ENCODE measurements around the gene FBXO33. TPM values are rescaled to one million over a fixed set of nuclear protein-coding genes. Genes with fewer than 3 reads are reported as not detected.
A peak's percentile ranks its signal among the peaks of the same experiment; 100 is the strongest.

The FBXO33 gene, protein sequence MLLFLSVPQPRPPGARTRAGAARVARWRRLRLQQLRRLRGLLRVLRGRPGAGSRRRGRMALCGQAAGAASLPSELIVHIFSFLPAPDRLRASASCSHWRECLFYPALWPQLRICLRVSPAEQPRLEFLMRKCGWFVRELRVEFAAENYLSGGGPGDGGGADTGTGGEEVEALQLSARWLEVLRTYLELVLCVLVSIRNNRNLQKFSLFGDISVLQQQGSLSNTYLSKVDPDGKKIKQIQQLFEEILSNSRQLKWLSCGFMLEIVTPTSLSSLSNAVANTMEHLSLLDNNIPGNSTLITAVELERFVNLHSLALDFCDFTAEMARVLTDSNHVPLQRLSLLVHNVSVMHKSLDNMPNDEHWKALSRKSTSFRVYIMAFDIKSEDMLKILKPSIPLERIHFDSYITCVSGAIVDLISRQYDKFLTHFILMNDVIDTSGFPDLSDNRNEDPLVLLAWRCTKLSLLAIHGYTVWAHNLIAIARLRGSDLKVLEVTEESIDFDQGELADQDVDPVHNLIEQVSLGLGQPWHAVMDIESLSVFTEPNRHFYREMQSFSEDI
- 10 to 100 TPM; 15.3 to 18.1 (median 17.2) TPM for total RNA-seq (2021; fragmentation: NEBNext Ultra II Directional; extraction: Animal tissue kit (Norgen Biotek cat#: 25700))
- long read RNA-seq, partial matches to known transcripts, result 0 of 4 reads
- long read RNA-seq, other reads (novel, unspliced or antisense), result 3 of 4 reads

- Mint-ChIP-seq H3K9me3 (no peaks in the 10 kb centered on the region), H3K27me3 (ENCODE audit: insufficient read depth) (peaks cover 4% of the 10 kb centered on the region; the same call in 1 of the 2 replicates), H3K27ac (peak within 1 kb of the TSS; percentile 100), H3K36me3 (ENCODE audit: low read depth) (no peaks in the 10 kb centered on the region), H3K4me3 (peak within 1 kb of the TSS; percentile 98), H3K4me1 (ENCODE audit: low read depth) (peaks cover 42% of the 10 kb centered on the region)
- DNase-seq, result peak; percentile 96
- TF ChIP-seq, protein P1, sequence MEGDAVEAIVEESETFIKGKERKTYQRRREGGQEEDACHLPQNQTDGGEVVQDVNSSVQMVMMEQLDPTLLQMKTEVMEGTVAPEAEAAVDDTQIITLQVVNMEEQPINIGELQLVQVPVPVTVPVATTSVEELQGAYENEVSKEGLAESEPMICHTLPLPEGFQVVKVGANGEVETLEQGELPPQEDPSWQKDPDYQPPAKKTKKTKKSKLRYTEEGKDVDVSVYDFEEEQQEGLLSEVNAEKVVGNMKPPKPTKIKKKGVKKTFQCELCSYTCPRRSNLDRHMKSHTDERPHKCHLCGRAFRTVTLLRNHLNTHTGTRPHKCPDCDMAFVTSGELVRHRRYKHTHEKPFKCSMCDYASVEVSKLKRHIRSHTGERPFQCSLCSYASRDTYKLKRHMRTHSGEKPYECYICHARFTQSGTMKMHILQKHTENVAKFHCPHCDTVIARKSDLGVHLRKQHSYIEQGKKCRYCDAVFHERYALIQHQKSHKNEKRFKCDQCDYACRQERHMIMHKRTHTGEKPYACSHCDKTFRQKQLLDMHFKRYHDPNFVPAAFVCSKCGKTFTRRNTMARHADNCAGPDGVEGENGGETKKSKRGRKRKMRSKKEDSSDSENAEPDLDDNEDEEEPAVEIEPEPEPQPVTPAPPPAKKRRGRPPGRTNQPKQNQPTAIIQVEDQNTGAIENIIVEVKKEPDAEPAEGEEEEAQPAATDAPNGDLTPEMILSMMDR (IDR thresholded peaks at IDR 0.05), result no peak
These were observed at the start of gene FBXO33 for GRCh38 chr14:39432179-39432618. Gene FBXO33, minus strand, starts transcription at chr14:39432433. Its CDS starts 271 bp downstream, at chr14:39432162.

DNA sequence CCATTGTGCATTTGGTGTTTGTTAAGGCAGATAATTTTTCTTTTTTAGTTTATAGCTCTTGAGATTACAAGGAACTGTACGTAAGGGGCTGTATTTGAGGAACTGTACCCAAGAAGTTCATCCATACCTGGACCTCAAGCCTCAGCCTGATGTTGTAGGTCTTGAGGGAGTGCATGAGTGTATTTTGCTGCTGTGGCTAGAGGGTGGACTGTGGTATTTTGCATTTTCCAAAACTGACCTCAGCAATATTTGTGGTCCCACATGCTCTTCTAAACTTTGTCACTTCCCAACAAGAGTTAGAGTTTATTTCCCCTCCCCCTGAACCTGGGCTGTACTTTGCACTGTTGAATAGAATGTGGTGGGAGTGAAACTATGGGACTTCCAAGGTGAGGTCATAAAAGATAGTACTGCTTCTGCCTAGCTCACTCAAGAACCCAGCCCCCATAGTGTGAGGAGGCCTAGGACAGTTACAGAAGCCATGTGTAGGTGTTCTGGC is 42.2 kb upstream of the FBXO33 start:
- Mint-ChIP-seq H3K9me3 (no peaks in the 10 kb centered on the region), H3K36me3 (ENCODE audit: low read depth) (no peaks in the 10 kb centered on the region), H3K4me3 (no peak overlapping the region), H3K27ac (no peak overlapping the region), H3K4me1 (ENCODE audit: low read depth) (no peaks in the 10 kb centered on the region), H3K27me3 (ENCODE audit: insufficient read depth) (no peaks in the 10 kb centered on the region)
- TF ChIP-seq, protein P1 (IDR thresholded peaks at IDR 0.05), result no peak
- no peak for DNase-seq

GRCh38 chr14:39472078-39472477 is 39.8 kb upstream of the FBXO33 start:
- no peak overlapping the region for H3K27ac Mint-ChIP-seq
- H3K4me3 Mint-ChIP-seq, result no peak overlapping the region
- no peaks in the 10 kb centered on the region for H3K4me1 Mint-ChIP-seq (ENCODE audit: low read depth)
- no peaks in the 10 kb centered on the region for H3K27me3 Mint-ChIP-seq (ENCODE audit: insufficient read depth)
- no peaks in the 10 kb centered on the region for H3K36me3 Mint-ChIP-seq (ENCODE audit: low read depth)
- TF ChIP-seq, protein P1 (IDR thresholded peaks at IDR 0.05), result no peak
- H3K9me3 Mint-ChIP-seq, result no peaks in the 10 kb centered on the region
- no peak for DNase-seq

GRCh38 chr14:39469094-39469710 is 37.0 kb upstream of the FBXO33 start:
- no peak for DNase-seq
- TF ChIP-seq, protein P1 (IDR thresholded peaks at IDR 0.05), result peak; percentile 14; the same call in 1 of the 2 replicates
- Mint-ChIP-seq H3K4me1 (ENCODE audit: low read depth) (no peaks in the 10 kb centered on the region), H3K36me3 (ENCODE audit: low read depth) (no peaks in the 10 kb centered on the region), H3K27ac (no peak overlapping the region), H3K9me3 (no peaks in the 10 kb centered on the region), H3K4me3 (no peak overlapping the region), H3K27me3 (ENCODE audit: insufficient read depth) (no peaks in the 10 kb centered on the region; the same call in 1 of the 2 replicates)

DNA sequence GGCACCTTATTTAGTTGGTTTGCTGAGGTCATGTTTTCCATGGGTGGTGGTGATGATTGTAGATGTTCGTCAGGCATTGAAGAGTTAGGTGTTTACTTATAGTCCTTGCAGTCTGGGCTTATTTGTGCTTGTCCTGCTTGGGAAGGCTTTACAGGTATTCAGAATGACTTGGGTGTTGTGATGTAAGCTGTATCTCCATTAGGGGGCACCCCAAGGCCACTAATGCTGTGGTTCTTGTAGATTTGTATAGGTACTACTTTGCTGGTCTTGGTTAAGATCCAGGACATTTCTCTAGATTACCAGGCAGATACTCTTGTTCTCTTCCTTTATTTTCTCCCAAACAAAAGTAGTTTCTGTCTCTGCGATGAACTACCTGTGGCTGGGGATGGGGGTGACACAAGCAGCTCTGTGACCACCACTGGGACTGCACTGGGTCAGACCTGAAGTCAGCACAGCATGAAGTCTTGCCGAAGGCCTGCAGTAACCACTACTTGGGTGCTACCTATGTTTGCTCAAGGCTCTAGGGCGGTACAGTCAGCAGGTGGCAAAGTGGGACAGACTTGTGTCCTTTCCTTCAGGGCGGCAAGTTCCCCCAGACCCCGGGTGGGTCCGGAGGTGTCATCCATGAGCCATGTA is 35.8 kb upstream of the FBXO33 start:
- TF ChIP-seq, protein P1 (IDR thresholded peaks at IDR 0.05), result peak; percentile 70
- no peaks in the 10 kb centered on the region for H3K9me3 Mint-ChIP-seq
- no peaks in the 10 kb centered on the region for H3K4me1 Mint-ChIP-seq (ENCODE audit: low read depth)
- H3K27me3 Mint-ChIP-seq (ENCODE audit: insufficient read depth), result no peaks in the 10 kb centered on the region; the same call in 1 of the 2 replicates
- DNase-seq, result peak; percentile 35
- H3K4me3 Mint-ChIP-seq, result no peak overlapping the region
- H3K36me3 Mint-ChIP-seq (ENCODE audit: low read depth), result no peaks in the 10 kb centered on the region
- no peak overlapping the region for H3K27ac Mint-ChIP-seq

All from HFFc6 (cell line).